Brain microvascular endothelial cell (primary cell): ENCODE data around the gene SDR39U1.

Source experiments
- DNase-seq: peaks from one replicate; pipeline ENCODE4 v3.0.0-alpha.2; 2020
- H3K27ac ChIP-seq: fragments of 250-450 bp; sonication (Bioruptor Pico); 2 replicates; pipeline ENCODE4 v1.5.1; 2020; ENCODE audit warnings: mild to moderate bottlenecking, moderate library complexity
- H3K27me3 ChIP-seq: fragments of 250-450 bp; sonication (Bioruptor Pico); replicated peaks from 2 replicates; pipeline ENCODE4 v1.5.1; 2020; ENCODE audit warnings: mild to moderate bottlenecking
- H3K36me3 ChIP-seq: fragments of 250-450 bp; sonication (Bioruptor Pico); replicated peaks from 2 replicates; pipeline ENCODE4 v1.5.1; 2020; ENCODE audit warnings: mild to moderate bottlenecking
- H3K4me3 ChIP-seq: 2 replicates; pipeline ENCODE4 v1.5.1; 2011; ENCODE audit warnings: low read depth, mild to moderate bottlenecking, control low read depth, low read length, moderate library complexity
- in situ Hi-C: cut with HindIII; loops from 2 replicates; pipeline ENCODE4 v1.10.0; 2017; ENCODE audit warnings: low sequenced_read_pairs, low pct_ligation_motif_present
- TF ChIP-seq, protein P1 (sequence below): IDR thresholded peaks from 2 replicates; pipeline ENCODE4 v1.5.1; 2011; ENCODE audit warnings: low read depth, mild to moderate bottlenecking, moderate library complexity, low read length, control low read depth, inconsistent platforms; ENCODE audit errors: missing control alignments

Gene SDR39U1

DNA sequence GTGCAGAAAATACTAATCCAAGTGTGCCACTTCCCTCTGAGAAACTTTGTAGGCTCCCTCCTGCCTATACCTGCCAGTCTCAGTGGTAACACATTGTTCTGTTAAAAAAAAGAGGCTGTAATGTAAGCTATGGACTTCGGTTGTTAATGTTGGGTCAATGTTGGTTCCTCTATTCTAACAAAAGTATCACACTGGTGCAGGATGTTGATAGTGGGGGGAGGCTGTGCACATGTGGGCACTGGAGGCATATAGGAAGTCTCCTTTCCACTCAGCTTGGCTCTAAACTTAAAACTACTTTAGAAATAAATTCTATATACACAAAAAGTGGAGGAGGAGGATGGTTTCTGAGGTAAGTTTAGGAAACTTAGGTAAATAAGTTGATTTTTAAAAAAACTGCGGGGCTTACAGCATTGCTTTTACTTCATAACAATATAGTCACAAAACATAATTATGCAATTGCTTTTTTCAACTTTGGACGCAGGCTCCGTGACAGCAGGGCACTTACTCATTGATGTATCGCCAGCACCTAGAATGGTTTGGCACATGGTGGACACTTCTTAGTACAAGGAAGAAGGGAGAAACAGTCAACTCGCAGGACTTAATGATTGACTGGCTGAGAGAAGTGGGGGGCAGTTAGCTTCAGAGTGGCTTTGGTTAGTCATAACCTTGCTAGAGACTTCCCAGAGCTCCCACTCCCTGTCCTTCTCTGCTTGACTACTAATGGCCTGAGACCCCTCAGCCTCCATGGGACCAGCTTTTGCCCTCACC lies 51.7 kb downstream of the SDR39U1 start:
- no peak for DNase-seq
- TF ChIP-seq, protein P1, sequence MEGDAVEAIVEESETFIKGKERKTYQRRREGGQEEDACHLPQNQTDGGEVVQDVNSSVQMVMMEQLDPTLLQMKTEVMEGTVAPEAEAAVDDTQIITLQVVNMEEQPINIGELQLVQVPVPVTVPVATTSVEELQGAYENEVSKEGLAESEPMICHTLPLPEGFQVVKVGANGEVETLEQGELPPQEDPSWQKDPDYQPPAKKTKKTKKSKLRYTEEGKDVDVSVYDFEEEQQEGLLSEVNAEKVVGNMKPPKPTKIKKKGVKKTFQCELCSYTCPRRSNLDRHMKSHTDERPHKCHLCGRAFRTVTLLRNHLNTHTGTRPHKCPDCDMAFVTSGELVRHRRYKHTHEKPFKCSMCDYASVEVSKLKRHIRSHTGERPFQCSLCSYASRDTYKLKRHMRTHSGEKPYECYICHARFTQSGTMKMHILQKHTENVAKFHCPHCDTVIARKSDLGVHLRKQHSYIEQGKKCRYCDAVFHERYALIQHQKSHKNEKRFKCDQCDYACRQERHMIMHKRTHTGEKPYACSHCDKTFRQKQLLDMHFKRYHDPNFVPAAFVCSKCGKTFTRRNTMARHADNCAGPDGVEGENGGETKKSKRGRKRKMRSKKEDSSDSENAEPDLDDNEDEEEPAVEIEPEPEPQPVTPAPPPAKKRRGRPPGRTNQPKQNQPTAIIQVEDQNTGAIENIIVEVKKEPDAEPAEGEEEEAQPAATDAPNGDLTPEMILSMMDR, result no peak
- H3K27me3 ChIP-seq, result no peaks in the 10 kb centered on the region
- no peak overlapping the region for H3K27ac ChIP-seq
- H3K4me3 ChIP-seq, result no peak overlapping the region
- in situ Hi-C loops, result no loop called here
- H3K36me3 ChIP-seq, result no peaks in the 10 kb centered on the region
